Measurements from ENCODE around the gene ERN1. TPM values are rescaled to one million over a fixed set of nuclear protein-coding genes. Genes with fewer than 3 reads are reported as not detected.

Gene ERN1
- total RNA-seq, 4 donors from 2014 or later, result 8.4 to 12.8 (median 12.1) TPM

DNA sequence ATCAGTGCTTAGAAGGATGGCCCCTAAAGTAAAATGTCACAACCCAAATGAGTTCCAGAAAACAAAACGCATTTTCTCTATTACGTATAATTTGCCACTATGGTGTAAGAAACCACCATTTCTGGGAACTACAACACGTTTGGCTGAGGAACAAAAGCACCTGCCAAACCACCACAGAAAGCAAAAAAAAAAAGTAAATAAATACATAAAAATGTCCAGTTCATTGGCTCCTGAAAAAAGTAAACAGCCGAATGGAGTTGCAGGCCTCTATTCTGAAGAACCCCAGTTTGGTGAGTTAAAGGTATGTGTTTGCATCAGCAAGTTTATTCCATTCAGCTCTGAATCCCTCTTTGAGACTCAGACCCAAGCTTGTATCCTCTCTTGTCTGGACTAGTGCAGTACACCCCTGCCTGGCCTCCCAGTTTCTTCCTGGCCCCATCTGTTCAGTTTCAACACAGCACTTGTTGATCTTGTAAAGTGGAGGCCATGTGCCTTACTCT is 36.9 kb downstream of the ERN1 start:
- Histone ChIP-seq H3K27ac (no peak overlapping the region), H3K9me3 (no peaks in the 10 kb centered on the region), H3K36me3 (peaks cover 0 to 37% of the 10 kb centered on the region in 2 donors), H3K4me3 (no peak overlapping the region), H3K4me1 (peaks cover 0 to 26% (median 0%) of the 10 kb centered on the region in 3 donors), H3K27me3 (no peaks in the 10 kb centered on the region)
- TF ChIP-seq EP300 (IDR thresholded peaks at IDR 0.05) (no peak), CTCF (IDR thresholded peaks at IDR 0.05) (no peak), POLR2A (IDR thresholded peaks at IDR 0.05) (no peak), POLR2AphosphoS5 (IDR thresholded peaks at IDR 0.05) (no peak)
- ATAC-seq, result no peak
- 90 to 100% methylated on average over 2 to 4 of the region's 4 CpGs for WGBS, 2 donors (ENCODE audit: low coverage in 1 of 2)

- Histone ChIP-seq H3K4me3 (no peak overlapping the region), H3K4me1 (peaks cover 0 to 17% (median 0%) of the 10 kb centered on the region in 3 donors), H3K9me3 (no peaks in the 10 kb centered on the region), H3K27ac (no peak overlapping the region), H3K36me3 (peaks cover 0 to 29% of the 10 kb centered on the region in 2 donors), H3K27me3 (no peaks in the 10 kb centered on the region)
- TF ChIP-seq CTCF (IDR thresholded peaks at IDR 0.05), result no peak
- TF ChIP-seq POLR2A (IDR thresholded peaks at IDR 0.05), result no peak
- ATAC-seq, result no peak
- whole genome bisulfite sequencing, 2 donors (ENCODE audit: low coverage in 1 of 2), result 67 to 95% methylated on average over 1 to 2 of the region's 2 CpGs
Measured at GRCh38 chr17:64092113-64092512, 37.8 kb downstream of the ERN1 start.

- no peak overlapping the region for H3K27ac ChIP-seq
- peaks cover 0 to 24% of the 10 kb centered on the region in 2 donors for H3K36me3 ChIP-seq
- no peak for ATAC-seq
- H3K4me3 ChIP-seq, result no peak overlapping the region
- no peaks in the 10 kb centered on the region for H3K27me3 ChIP-seq
- TF ChIP-seq CTCF (IDR thresholded peaks at IDR 0.05) (no peak), POLR2A (IDR thresholded peaks at IDR 0.05) (no peak), POLR2AphosphoS5 (IDR thresholded peaks at IDR 0.05) (no peak), EP300 (IDR thresholded peaks at IDR 0.05) (no peak)
- peaks cover 0 to 11% (median 0%) of the 10 kb centered on the region in 3 donors for H3K4me1 ChIP-seq
- 100% methylated on average over 1 of the region's 6 CpGs; no CpG with 5 or more reads in 1 of the 2 donors for WGBS, 2 donors (ENCODE audit: low coverage in 1 of 2)
- H3K9me3 ChIP-seq, result no peaks in the 10 kb centered on the region
Measured at GRCh38 chr17:64091571-64091970, 38.4 kb downstream of the ERN1 start.

- Histone ChIP-seq H3K4me3 (no peak overlapping the region), H3K9me3 (no peaks in the 10 kb centered on the region), H3K27me3 (no peaks in the 10 kb centered on the region), H3K4me1 (peaks cover 0 to 7% (median 0%) of the 10 kb centered on the region in 3 donors), H3K27ac (no peak overlapping the region), H3K36me3 (peaks cover 0 to 19% of the 10 kb centered on the region in 2 donors)
- TF ChIP-seq EP300 (IDR thresholded peaks at IDR 0.05) (no peak), POLR2A (IDR thresholded peaks at IDR 0.05) (no peak), POLR2AphosphoS5 (IDR thresholded peaks at IDR 0.05) (no peak), CTCF (IDR thresholded peaks at IDR 0.05) (no peak)
- no peak for ATAC-seq
- WGBS, 2 donors (ENCODE audit: low coverage in 1 of 2), result 65% methylated on average over 3 of the region's 3 CpGs; no CpG with 5 or more reads in 1 of the 2 donors
Measured at GRCh38 chr17:64091116-64091515, 38.8 kb downstream of the ERN1 start.

DNA sequence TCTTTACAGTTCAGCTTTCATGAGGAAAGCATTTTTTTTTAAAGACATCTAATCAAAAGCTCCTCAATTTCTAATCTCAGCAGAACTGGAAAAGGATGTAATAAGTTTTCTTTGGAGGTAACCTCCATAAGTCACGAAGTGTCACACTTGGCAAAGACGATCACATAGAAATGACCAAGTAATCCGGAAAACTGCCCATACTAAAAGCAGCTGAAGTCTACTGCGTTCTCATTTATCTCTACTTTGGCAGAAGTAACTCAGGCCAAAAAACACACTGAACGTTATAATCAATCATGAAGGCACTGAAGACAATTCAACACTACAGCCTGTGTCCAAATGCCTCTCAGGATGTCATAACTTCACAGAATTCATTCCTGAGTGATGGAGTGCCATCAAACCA is 39.8 kb downstream of the ERN1 start:
- Histone ChIP-seq H3K27me3 (no peaks in the 10 kb centered on the region), H3K4me1 (peaks cover 0 to 11% (median 0%) of the 10 kb centered on the region in 3 donors), H3K9me3 (no peaks in the 10 kb centered on the region), H3K27ac (no peak overlapping the region), H3K4me3 (no peak overlapping the region), H3K36me3 (peaks cover 0 to 14% of the 10 kb centered on the region in 2 donors)
- 51 to 71% methylated on average over 5 of the region's 5 CpGs for WGBS, 2 donors (ENCODE audit: low coverage in 1 of 2)
- ATAC-seq, result no peak
- TF ChIP-seq CTCF (IDR thresholded peaks at IDR 0.05), result no peak
- no peak for TF ChIP-seq EP300 (IDR thresholded peaks at IDR 0.05)

Data from gastroesophageal sphincter (tissue), 4 donors.